ENCODE results near the gene TMED7.

- TF ChIP-seq CTCF (IDR thresholded peaks at IDR 0.05), result no peak
- no peak for TF ChIP-seq POLR2A (IDR thresholded peaks at IDR 0.05)
Measured at GRCh38 chr5:115649541-115649940, 23.7 kb upstream of the TMED7 start.

All from uterus (tissue), 2 donors.